Peyer's patch (tissue), 4 donors: ENCODE measurements around the gene CHCT1.

Experiments
- CTCF ChIP-seq, 6 experiments: fragments of 450-650 bp in 4 of 6; fragments of 200-600 bp in 2 of 6; sonication (generic) in 1 of 6; IDR thresholded peaks; one replicate each; pipeline ENCODE4 v1.5.1; 2017 to 2019; ENCODE audit warnings: antibody characterized with exemption in 6 of 6, mild to moderate bottlenecking in 3 of 6, moderate library complexity in 1 of 6
- POLR2A ChIP-seq, 2 donors: fragments of 450-650 bp; IDR thresholded peaks; one replicate each; pipeline ENCODE4 v1.5.1; 2017; ENCODE audit warnings: antibody characterized with exemption in 2 of 2, mild to moderate bottlenecking in 2 of 2, moderate library complexity in 2 of 2

DNA sequence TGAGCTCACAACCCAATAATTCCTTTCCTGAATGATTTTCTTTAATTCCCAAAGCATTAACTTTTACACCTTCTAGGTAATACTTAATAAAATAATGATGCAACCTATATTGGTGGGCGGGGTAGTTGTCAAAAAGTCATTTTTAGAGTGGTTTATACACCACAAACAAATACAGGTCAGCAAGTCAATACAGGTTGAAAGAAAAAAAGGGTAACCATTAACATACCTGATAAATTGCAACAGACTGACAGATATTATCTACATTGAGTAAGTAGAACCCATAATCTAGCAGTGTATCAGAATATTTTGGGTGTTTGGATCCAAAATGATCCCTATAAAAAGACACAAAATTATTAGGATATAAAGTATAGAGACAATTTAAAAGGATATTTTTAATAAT, 39.3 kb downstream of the CHCT1 start:
- TF ChIP-seq CTCF (IDR thresholded peaks at IDR 0.05) (no peak), POLR2A (IDR thresholded peaks at IDR 0.05) (no peak)
